GM12873 (cell line): ENCODE measurements around the gene CIRBP.

ENCODE experiments used
- CTCF ChIP-seq: IDR thresholded peaks from 2 replicates; pipeline ENCODE4 v1.5.1; 2012; ENCODE audit warnings: low read depth, mild to moderate bottlenecking, moderate library complexity, low read length, control low read depth; ENCODE audit not compliant: insufficient read depth; ENCODE audit errors: missing control alignments

Gene CIRBP

GRCh38 chr19:1243768-1244692 is 25.1 kb upstream of the CIRBP start:
- TF ChIP-seq CTCF, result peak; percentile 96

- TF ChIP-seq CTCF, result no peak
Measured at GRCh38 chr19:1244693-1245451, 24.3 kb upstream of the CIRBP start.

DNA sequence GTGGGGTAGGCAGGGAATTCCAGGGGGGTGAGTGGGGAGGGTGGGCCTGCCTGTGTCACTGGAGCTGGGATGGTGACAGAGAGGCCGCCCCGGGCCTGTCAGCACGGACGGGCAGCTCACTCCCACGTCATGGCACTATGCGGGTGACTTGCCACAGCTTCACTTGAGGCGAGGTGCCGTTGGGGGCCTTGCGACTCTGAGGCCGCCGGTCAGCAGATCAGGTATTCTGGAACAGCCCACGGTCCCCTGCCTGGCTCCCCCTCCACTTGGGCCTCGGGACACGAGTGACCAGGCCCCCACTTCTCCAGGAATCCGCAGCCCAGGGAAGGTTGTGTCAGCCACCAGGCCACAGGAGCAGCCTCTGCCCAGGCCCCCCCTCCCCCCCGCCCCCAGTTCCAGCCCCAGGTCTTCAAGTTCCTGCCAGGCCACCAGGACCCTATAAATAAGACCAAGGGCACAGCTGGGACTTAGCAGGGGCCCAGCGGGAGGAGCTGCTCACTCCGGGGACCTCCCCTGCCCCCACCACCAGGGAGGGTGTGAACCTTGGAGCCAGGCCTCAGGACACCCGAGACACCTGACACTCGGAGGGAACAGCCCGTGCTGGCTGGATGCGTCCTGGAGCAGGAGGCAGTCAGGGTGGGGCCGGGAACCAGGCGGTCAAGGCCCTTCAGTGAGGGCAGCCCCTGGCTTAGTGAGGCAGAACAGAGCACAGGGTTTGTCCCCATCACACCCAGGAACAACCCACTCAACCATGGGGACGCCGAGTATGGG is 23.5 kb upstream of the CIRBP start:
- no peak for TF ChIP-seq CTCF

DNA sequence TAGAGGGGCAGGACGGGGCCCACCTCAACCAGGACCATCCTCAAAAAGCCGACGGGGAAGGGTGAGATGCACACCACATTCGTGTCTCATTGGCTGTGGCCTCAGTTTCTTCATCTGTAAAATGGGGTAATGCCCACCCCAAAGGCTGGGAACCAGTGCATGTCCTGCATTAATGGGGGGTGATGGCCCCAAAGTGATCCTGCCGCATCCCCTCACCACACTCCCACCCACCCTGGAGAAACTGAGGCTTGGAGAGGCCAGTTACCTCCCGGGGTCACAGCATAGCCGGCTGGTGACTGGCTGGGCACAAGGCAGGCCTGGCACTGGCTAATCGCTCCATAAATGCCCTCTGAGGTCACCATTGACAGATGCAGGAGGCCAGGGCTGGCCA is 21.4 kb upstream of the CIRBP start:
- no peak for TF ChIP-seq CTCF

GRCh38 chr19:1248139-1248785 is 20.9 kb upstream of the CIRBP start, which contains the start of gene MIDN:
TSS of gene MIDN (plus strand) at chr19:1248583. CDS start at chr19:1250297, 1,714 bp downstream.
- peak; percentile 51 for TF ChIP-seq CTCF

GRCh38 chr19:1248786-1249297 is 20.3 kb upstream of the CIRBP start:
- peak; percentile 77 for TF ChIP-seq CTCF
